ENCODE measurements around the gene IL33. TPM values are rescaled to one million over a fixed set of nuclear protein-coding genes. Genes with fewer than 3 reads are reported as not detected.

Gene IL33
- total RNA-seq, 1 donor from 2014 or later: 5.4 TPM

- Mint-ChIP-seq H3K27me3 (ENCODE audit: low read depth) (no peaks in the 10 kb centered on the region), H3K9me3 (no peaks in the 10 kb centered on the region), H3K4me3 (no peak overlapping the region), H3K4me1 (peaks cover 9% of the 10 kb centered on the region), H3K27ac (no peak overlapping the region), H3K36me3 (no peaks in the 10 kb centered on the region)
- no peak for TF ChIP-seq CTCF (IDR thresholded peaks at IDR 0.05; ENCODE audit: unreplicated experiment)
- no peak for DNase-seq (ENCODE audit: low spot score in 2 of 2, unreplicated experiment in 2 of 2)
Observed at GRCh38 chr9:6226696-6227095, 11.1 kb downstream of the IL33 start.

GRCh38 chr9:6229186-6229585 lies 13.6 kb downstream of the IL33 start:
- H3K36me3 Mint-ChIP-seq: no peaks in the 10 kb centered on the region
- TF ChIP-seq CTCF (IDR thresholded peaks at IDR 0.05; ENCODE audit: unreplicated experiment): no peak
- no peaks in the 10 kb centered on the region for H3K27me3 Mint-ChIP-seq (ENCODE audit: low read depth)
- no peaks in the 10 kb centered on the region for H3K9me3 Mint-ChIP-seq
- H3K27ac Mint-ChIP-seq: no peak overlapping the region
- peaks cover 9% of the 10 kb centered on the region for H3K4me1 Mint-ChIP-seq
- no peak overlapping the region for H3K4me3 Mint-ChIP-seq
- DNase-seq (ENCODE audit: low spot score in 2 of 2, unreplicated experiment in 2 of 2): no peak

GRCh38 chr9:6229619-6230018 lies 14.0 kb downstream of the IL33 start:
- H3K4me3 Mint-ChIP-seq: no peak overlapping the region
- H3K36me3 Mint-ChIP-seq: no peaks in the 10 kb centered on the region

GRCh38 chr9:6230037-6230780 lies 14.6 kb downstream of the IL33 start:
- H3K9me3 Mint-ChIP-seq: no peaks in the 10 kb centered on the region
- no peak overlapping the region for H3K27ac Mint-ChIP-seq
- DNase-seq (ENCODE audit: low spot score in 2 of 2, unreplicated experiment in 2 of 2): no peak
- no peak for TF ChIP-seq CTCF (IDR thresholded peaks at IDR 0.05; ENCODE audit: unreplicated experiment)
- H3K27me3 Mint-ChIP-seq (ENCODE audit: low read depth): no peaks in the 10 kb centered on the region
- H3K4me3 Mint-ChIP-seq: no peak overlapping the region
- H3K36me3 Mint-ChIP-seq: no peaks in the 10 kb centered on the region
- H3K4me1 Mint-ChIP-seq: peaks cover 9% of the 10 kb centered on the region

More at GRCh38 chr9:6229619-6230018, 14.0 kb downstream of the IL33 start:
- H3K27ac Mint-ChIP-seq: no peak overlapping the region
- no peaks in the 10 kb centered on the region for H3K9me3 Mint-ChIP-seq
- no peak for TF ChIP-seq CTCF (IDR thresholded peaks at IDR 0.05; ENCODE audit: unreplicated experiment)
- no peaks in the 10 kb centered on the region for H3K27me3 Mint-ChIP-seq (ENCODE audit: low read depth)
- no peak for DNase-seq (ENCODE audit: low spot score in 2 of 2, unreplicated experiment in 2 of 2)
- H3K4me1 Mint-ChIP-seq: peaks cover 9% of the 10 kb centered on the region

- no peaks in the 10 kb centered on the region for H3K9me3 Mint-ChIP-seq
- no peaks in the 10 kb centered on the region for H3K36me3 Mint-ChIP-seq
- no peak overlapping the region for H3K4me3 Mint-ChIP-seq
- no peak overlapping the region for H3K27ac Mint-ChIP-seq
- no peaks in the 10 kb centered on the region for H3K27me3 Mint-ChIP-seq (ENCODE audit: low read depth)
- peaks cover 1% of the 10 kb centered on the region for H3K4me1 Mint-ChIP-seq
- DNase-seq (ENCODE audit: low spot score in 2 of 2, unreplicated experiment in 2 of 2): no peak
- no peak for TF ChIP-seq CTCF (IDR thresholded peaks at IDR 0.05; ENCODE audit: unreplicated experiment)
Observed at GRCh38 chr9:6232336-6232945, 16.8 kb downstream of the IL33 start.
